WTC11 (cell line): ENCODE data around the gene ATXN10. TPM values are rescaled to one million over a fixed set of nuclear protein-coding genes. Genes with fewer than 3 reads are reported as not detected.

Experiments used
- ATAC-seq: fragments of 200-7000 bp; cut with Tn5 transposase; 2 replicates; pipeline ENCODE4 v1.10.0; 2021; ENCODE audit warnings: mild to moderate bottlenecking, moderate library complexity
- CTCF ChIA-PET: fragments of 300-600 bp; sonication (Branson Sonifier 250); formaldehyde crosslinking; loops from one replicate; lab custom pipeline; 2021; ENCODE audit warnings: antibody characterized with exemption; lab: Charles Lee
- POLR2A ChIA-PET: fragments of 350-600 bp; sonication (Branson Sonifier 250); formaldehyde crosslinking; loops from one replicate; lab custom pipeline; 2021; ENCODE audit warnings: antibody characterized with exemption; lab: Charles Lee
- DNase-seq: peaks from one replicate; pipeline ENCODE4 v3.0.0; 2021; ENCODE audit warnings: low spot score
- H3K27ac Mint-ChIP-seq: 2 replicates; pipeline ENCODE4 v1.8.0; 2021; ENCODE audit warnings: mixed read lengths
- H3K27me3 Mint-ChIP-seq: 2 replicates; pipeline ENCODE4 v1.8.0; 2021; ENCODE audit warnings: low read depth, mild to moderate bottlenecking, moderate library complexity, mixed read lengths
- H3K36me3 Mint-ChIP-seq: 2 replicates; pipeline ENCODE4 v1.8.0; 2021; ENCODE audit warnings: mixed read lengths
- H3K4me1 Mint-ChIP-seq: 2 replicates; pipeline ENCODE4 v1.8.0; 2022; ENCODE audit warnings: mixed read lengths
- H3K4me3 Mint-ChIP-seq: 2 replicates; pipeline ENCODE4 v1.8.0; 2021; ENCODE audit warnings: mild to moderate bottlenecking, moderate library complexity, mixed read lengths
- H3K9me3 Mint-ChIP-seq: 2 replicates; pipeline ENCODE4 v1.8.0; 2021; ENCODE audit warnings: mixed read lengths
- E2F1 ChIP-seq: sonication (generic); formaldehyde crosslinking; IDR thresholded peaks from 2 replicates; pipeline ENCODE4 v1.8.0; 2022; ENCODE audit warnings: mild to moderate bottlenecking, missing genetic modification reagents
- ELF4 ChIP-seq: sonication (generic); formaldehyde crosslinking; IDR thresholded peaks from 2 replicates; pipeline ENCODE4 v1.8.1; 2022; ENCODE audit warnings: low read depth, mild to moderate bottlenecking, moderate library complexity, missing genetic modification reagents
- GRHL2 ChIP-seq: fragments of 250-450 bp; sonication (Bioruptor Pico); IDR thresholded peaks from 2 replicates; pipeline ENCODE4 v1.8.0; 2022; ENCODE audit warnings: mild to moderate bottlenecking, moderate library complexity; ENCODE audit not compliant: insufficient replicate concordance, severe bottlenecking
- HMGA2 ChIP-seq: fragments of 250-450 bp; sonication (Bioruptor Pico); IDR thresholded peaks from 2 replicates; pipeline ENCODE4 v1.4.0; 2021; ENCODE audit warnings: mild to moderate bottlenecking, moderate library complexity
- HMGXB4 ChIP-seq: sonication (generic); formaldehyde crosslinking; IDR thresholded peaks from 2 replicates; pipeline ENCODE4 v1.8.1; 2023; ENCODE audit warnings: mild to moderate bottlenecking, moderate library complexity, missing genetic modification reagents
- MAX ChIP-seq: sonication (generic); formaldehyde crosslinking; IDR thresholded peaks from 2 replicates; pipeline ENCODE4 v1.8.0; 2022; ENCODE audit warnings: mild to moderate bottlenecking, missing genetic modification reagents
- OVOL2 ChIP-seq: fragments of 250-450 bp; sonication (Bioruptor Pico); IDR thresholded peaks from 2 replicates; pipeline ENCODE4 v1.9.0; 2021; ENCODE audit warnings: mild to moderate bottlenecking, borderline replicate concordance
- SMAD3 ChIP-seq: sonication (generic); formaldehyde crosslinking; IDR thresholded peaks from 2 replicates; pipeline ENCODE4 v1.8.0; 2022; ENCODE audit warnings: missing genetic modification reagents, mild to moderate bottlenecking, borderline replicate concordance
- SMAD4 ChIP-seq: sonication (generic); formaldehyde crosslinking; IDR thresholded peaks from 2 replicates; pipeline ENCODE4 v1.8.0; 2022; ENCODE audit warnings: mild to moderate bottlenecking, missing genetic modification reagents
- SOX15 ChIP-seq: fragments of 250-450 bp; sonication (Bioruptor Pico); IDR thresholded peaks from 2 replicates; pipeline ENCODE4 v1.9.0; 2021; ENCODE audit warnings: mild to moderate bottlenecking
- TEAD1 ChIP-seq: sonication (generic); formaldehyde crosslinking; IDR thresholded peaks from 2 replicates; pipeline ENCODE4 v1.8.0; 2022; ENCODE audit warnings: mild to moderate bottlenecking, missing genetic modification reagents
- TEAD4 ChIP-seq: sonication (generic); formaldehyde crosslinking; IDR thresholded peaks from 2 replicates; pipeline ENCODE4 v1.8.0; 2022; ENCODE audit warnings: mild to moderate bottlenecking, missing genetic modification reagents
- ZNF232 ChIP-seq: sonication (generic); formaldehyde crosslinking; IDR thresholded peaks from 2 replicates; pipeline ENCODE4 v1.8.0; 2022; ENCODE audit warnings: mild to moderate bottlenecking, missing genetic modification reagents
- ZNF671 ChIP-seq: fragments of 250-450 bp; sonication (Bioruptor Pico); IDR thresholded peaks from 2 replicates; pipeline ENCODE4 v1.8.0; 2021; ENCODE audit warnings: mild to moderate bottlenecking
- total RNA-seq: library from RNA; stranded (reverse); gene quantifications from 3 replicates; pipeline ENCODE4 v1.2.3, GENCODE V29; 2021
- TF ChIP-seq, protein P1 (sequence below): sonication (generic); formaldehyde crosslinking; IDR thresholded peaks from 2 replicates; pipeline ENCODE4 v1.8.0; 2022; ENCODE audit warnings: missing genetic modification reagents
- TF ChIP-seq, protein P2 (sequence below): sonication (generic); formaldehyde crosslinking; IDR thresholded peaks from 2 replicates; pipeline ENCODE4 v1.8.0; 2023; ENCODE audit warnings: missing genetic modification reagents
- TF ChIP-seq, protein P3 (sequence below): fragments of 200-600 bp; IDR thresholded peaks from 2 replicates; pipeline ENCODE4 v1.8.0; 2022; ENCODE audit warnings: antibody characterized with exemption

The ATXN10 gene
- total RNA-seq, 1 experiment from 2014 or later, result 185 TPM

DNA sequence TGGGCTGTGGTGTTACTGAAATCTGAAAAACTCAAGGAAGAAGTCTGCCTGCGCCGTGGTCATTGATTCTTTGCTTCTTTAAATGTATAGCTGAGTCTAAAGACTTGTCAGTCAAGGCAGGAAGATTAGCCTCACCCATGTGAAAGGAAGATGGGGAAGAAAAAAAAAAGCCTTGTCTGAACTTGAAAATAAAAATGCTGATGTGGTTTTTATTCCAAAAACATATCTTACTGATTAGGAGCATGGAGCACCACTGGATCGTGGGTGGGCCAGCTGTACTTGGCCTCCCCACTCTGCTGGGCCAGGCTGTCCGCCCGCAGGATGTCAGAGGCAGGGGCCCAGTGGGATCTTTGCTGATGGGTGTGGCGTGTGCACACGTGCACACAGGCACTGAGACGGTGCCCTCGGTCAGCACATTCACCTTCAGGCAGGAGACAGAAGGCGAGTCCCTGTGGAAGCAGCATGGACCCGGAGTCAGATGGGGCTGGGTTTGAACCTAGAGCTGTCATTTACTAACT is 193.4 kb downstream of the ATXN10 start:
- no peaks in the 10 kb centered on the region for H3K36me3 Mint-ChIP-seq
- CTCF ChIA-PET, result interaction anchor here (0.5 to 7.3 kb wide), 34 partner anchors 9 to 291 kb away, joined by 3 to 69 read pairs (median 8); partner anchors contain the start of gene ATXN10
- no peaks in the 10 kb centered on the region for H3K9me3 Mint-ChIP-seq
- no peak overlapping the region for H3K4me3 Mint-ChIP-seq
- ATAC-seq (no peak), DNase-seq (no peak)
- H3K27ac Mint-ChIP-seq, result no peak overlapping the region
- H3K4me1 Mint-ChIP-seq, result peaks cover 24% of the 10 kb centered on the region
- peaks cover 62% of the 10 kb centered on the region for H3K27me3 Mint-ChIP-seq
- POLR2A ChIA-PET, result interaction anchor here (0.7 kb wide), 1 partner anchor 100 kb away, joined by 3 read pairs; no protein-coding TSS in a partner anchor
- TF ChIP-seq TEAD1 (CRISPR knock-in tag) (no peak), ELF4 (CRISPR knock-in tag) (no peak), OVOL2 (CRISPR knock-in tag) (no peak), ZNF671 (CRISPR knock-in tag) (no peak), SMAD4 (CRISPR knock-in tag) (no peak), HMGXB4 (CRISPR knock-in tag) (no peak), HMGA2 (CRISPR knock-in tag) (no peak), E2F1 (no peak), TEAD4 (CRISPR knock-in tag) (no peak)
- TF ChIP-seq, all 79 proteins: peak for 0

DNA sequence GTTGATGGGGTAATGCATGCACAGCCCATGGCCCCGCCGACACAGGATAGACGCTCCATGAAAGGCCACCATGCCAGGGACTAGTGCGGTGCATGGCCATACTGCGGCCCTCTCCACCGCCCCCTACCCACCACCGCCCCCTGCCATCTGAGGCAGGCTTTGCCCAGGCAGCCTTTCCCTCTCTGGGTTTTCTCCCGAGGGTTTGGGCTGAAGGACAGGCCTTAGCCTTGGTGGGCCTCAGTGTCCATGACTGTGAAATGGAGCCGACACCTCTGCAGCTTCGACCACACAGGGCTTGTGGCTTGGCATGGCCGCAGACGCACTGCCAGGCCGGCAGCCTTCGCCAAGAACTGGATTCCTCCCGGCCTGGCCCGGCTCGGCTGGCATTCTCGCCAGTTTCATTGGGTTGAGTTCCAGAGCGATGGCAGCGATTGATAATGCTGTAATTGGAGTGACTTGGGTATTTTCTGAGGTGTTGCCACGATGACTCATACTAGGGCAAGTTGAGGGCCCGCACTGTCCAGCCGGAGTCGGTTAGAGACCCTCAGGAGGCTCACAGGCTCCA is 194.0 kb downstream of the ATXN10 start:
- peak; percentile 8; the same call in 1 of the 2 replicates for ATAC-seq
- H3K27ac Mint-ChIP-seq, result no peak overlapping the region
- ChIA-PET POLR2A (no interaction called here), CTCF (interaction anchor here (1.0 to 7.3 kb wide), 21 partner anchors 13 to 292 kb away, joined by 3 to 69 read pairs (median 8); partner anchors contain the start of gene ATXN10)
- DNase-seq, result peak; percentile 42
- no peak for TF ChIP-seq SOX15 (CRISPR knock-in tag)
- no peak for TF ChIP-seq MAX (CRISPR knock-in tag)
- no peak for TF ChIP-seq ZNF232 (CRISPR knock-in tag)
- TF ChIP-seq, protein P1, sequence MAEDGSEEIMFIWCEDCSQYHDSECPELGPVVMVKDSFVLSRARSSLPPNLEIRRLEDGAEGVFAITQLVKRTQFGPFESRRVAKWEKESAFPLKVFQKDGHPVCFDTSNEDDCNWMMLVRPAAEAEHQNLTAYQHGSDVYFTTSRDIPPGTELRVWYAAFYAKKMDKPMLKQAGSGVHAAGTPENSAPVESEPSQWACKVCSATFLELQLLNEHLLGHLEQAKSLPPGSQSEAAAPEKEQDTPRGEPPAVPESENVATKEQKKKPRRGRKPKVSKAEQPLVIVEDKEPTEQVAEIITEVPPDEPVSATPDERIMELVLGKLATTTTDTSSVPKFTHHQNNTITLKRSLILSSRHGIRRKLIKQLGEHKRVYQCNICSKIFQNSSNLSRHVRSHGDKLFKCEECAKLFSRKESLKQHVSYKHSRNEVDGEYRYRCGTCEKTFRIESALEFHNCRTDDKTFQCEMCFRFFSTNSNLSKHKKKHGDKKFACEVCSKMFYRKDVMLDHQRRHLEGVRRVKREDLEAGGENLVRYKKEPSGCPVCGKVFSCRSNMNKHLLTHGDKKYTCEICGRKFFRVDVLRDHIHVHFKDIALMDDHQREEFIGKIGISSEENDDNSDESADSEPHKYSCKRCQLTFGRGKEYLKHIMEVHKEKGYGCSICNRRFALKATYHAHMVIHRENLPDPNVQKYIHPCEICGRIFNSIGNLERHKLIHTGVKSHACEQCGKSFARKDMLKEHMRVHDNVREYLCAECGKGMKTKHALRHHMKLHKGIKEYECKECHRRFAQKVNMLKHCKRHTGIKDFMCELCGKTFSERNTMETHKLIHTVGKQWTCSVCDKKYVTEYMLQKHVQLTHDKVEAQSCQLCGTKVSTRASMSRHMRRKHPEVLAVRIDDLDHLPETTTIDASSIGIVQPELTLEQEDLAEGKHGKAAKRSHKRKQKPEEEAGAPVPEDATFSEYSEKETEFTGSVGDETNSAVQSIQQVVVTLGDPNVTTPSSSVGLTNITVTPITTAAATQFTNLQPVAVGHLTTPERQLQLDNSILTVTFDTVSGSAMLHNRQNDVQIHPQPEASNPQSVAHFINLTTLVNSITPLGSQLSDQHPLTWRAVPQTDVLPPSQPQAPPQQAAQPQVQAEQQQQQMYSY (CRISPR knock-in tag), result no peak
- no peak for TF ChIP-seq SMAD4 (CRISPR knock-in tag)
- no peak for TF ChIP-seq SMAD3 (CRISPR knock-in tag)
- no peak for TF ChIP-seq GRHL2 (CRISPR knock-in tag)
- TF ChIP-seq, protein P2, sequence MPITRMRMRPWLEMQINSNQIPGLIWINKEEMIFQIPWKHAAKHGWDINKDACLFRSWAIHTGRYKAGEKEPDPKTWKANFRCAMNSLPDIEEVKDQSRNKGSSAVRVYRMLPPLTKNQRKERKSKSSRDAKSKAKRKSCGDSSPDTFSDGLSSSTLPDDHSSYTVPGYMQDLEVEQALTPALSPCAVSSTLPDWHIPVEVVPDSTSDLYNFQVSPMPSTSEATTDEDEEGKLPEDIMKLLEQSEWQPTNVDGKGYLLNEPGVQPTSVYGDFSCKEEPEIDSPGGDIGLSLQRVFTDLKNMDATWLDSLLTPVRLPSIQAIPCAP (CRISPR knock-in tag), result no peak
- TF ChIP-seq, protein P3, sequence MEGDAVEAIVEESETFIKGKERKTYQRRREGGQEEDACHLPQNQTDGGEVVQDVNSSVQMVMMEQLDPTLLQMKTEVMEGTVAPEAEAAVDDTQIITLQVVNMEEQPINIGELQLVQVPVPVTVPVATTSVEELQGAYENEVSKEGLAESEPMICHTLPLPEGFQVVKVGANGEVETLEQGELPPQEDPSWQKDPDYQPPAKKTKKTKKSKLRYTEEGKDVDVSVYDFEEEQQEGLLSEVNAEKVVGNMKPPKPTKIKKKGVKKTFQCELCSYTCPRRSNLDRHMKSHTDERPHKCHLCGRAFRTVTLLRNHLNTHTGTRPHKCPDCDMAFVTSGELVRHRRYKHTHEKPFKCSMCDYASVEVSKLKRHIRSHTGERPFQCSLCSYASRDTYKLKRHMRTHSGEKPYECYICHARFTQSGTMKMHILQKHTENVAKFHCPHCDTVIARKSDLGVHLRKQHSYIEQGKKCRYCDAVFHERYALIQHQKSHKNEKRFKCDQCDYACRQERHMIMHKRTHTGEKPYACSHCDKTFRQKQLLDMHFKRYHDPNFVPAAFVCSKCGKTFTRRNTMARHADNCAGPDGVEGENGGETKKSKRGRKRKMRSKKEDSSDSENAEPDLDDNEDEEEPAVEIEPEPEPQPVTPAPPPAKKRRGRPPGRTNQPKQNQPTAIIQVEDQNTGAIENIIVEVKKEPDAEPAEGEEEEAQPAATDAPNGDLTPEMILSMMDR, result 0 out of 2 replicates have a peak, but pooled peaks have one; percentile 12
- H3K27me3 Mint-ChIP-seq, result peaks cover 68% of the 10 kb centered on the region
- no peak overlapping the region; the same call in none of the 2 replicates for H3K4me3 Mint-ChIP-seq
- no peaks in the 10 kb centered on the region for H3K36me3 Mint-ChIP-seq
- no peaks in the 10 kb centered on the region for H3K9me3 Mint-ChIP-seq
- peaks cover 21% of the 10 kb centered on the region for H3K4me1 Mint-ChIP-seq
